ENCODE results near the gene DIABLO.
"Not testable (repeated sequence)": the region's sequence is repeated elsewhere in the genome, so short reads cannot be mapped to it uniquely, and the experiment has no call there.

- TF ChIP-seq, protein P1, sequence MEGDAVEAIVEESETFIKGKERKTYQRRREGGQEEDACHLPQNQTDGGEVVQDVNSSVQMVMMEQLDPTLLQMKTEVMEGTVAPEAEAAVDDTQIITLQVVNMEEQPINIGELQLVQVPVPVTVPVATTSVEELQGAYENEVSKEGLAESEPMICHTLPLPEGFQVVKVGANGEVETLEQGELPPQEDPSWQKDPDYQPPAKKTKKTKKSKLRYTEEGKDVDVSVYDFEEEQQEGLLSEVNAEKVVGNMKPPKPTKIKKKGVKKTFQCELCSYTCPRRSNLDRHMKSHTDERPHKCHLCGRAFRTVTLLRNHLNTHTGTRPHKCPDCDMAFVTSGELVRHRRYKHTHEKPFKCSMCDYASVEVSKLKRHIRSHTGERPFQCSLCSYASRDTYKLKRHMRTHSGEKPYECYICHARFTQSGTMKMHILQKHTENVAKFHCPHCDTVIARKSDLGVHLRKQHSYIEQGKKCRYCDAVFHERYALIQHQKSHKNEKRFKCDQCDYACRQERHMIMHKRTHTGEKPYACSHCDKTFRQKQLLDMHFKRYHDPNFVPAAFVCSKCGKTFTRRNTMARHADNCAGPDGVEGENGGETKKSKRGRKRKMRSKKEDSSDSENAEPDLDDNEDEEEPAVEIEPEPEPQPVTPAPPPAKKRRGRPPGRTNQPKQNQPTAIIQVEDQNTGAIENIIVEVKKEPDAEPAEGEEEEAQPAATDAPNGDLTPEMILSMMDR (IDR thresholded peaks at IDR 0.05; ENCODE audit: insufficient read depth, low read length), result not testable (repeated sequence)
- TF ChIP-seq POLR2AphosphoS5 (IDR thresholded peaks at IDR 0.05; ENCODE audit: low read depth); REST (IDR thresholded peaks at IDR 0.05; ENCODE audit: insufficient replicate concordance, low read depth); GABPA (IDR thresholded peaks at IDR 0.05; ENCODE audit: low read depth); SPI1 (IDR thresholded peaks at IDR 0.05; ENCODE audit: borderline replicate concordance, low read depth): not testable (repeated sequence)
Measured at GRCh38 chr12:122258462-122258861, 32.6 kb upstream of the DIABLO start.
